ENCODE data around the gene HPS6. TPM values are rescaled to one million over a fixed set of nuclear protein-coding genes. Genes with fewer than 3 reads are reported as not detected.

HPS6 gene
- total RNA-seq, 1 experiment from 2014 or later = 19.5 TPM

DNA sequence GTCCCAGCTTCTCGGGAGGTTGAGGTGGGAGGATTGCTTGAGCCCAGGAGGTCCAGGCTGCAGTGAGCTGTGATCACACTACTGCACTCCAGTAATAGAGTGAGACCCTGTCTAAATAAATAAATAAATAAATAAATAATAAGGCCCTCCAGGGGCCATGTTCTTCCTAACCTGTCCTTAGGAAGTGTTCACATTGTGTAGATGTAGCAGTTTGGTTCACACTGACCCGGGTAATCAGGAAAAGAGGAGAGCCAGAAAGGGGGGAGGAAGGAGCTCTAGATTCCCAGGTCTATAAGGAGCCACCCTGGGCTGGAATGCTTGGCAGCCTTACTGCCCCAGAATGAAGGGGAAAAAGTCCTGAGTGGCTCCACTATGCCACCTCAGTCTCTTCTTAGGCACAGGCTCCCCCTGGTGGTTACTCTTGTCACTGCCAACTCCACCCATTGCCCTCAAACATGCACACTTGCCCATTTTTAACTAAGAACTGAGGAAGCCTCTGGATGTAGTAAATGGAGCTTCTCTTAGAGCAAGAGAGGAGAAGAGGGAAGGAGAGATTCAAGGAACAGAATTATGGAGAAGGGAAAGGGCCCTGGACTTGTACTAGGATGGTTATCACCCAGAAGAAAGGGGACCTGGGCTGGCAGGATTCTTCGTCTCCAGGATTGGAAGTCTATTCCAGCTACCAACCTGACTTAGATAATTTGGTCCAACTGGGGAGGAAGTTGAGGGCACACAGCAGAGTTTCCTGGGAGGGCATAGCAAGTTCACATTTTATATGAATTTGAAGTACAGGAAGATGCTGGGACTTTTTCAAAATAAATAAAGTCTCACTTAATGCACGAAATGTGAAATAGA, 7.8 kb downstream of the HPS6 start:
- Histone ChIP-seq H3K27me3 (replicated peaks; ENCODE audit: control insufficient read depth, insufficient read depth, low read length) (no peaks in the 10 kb centered on the region), H3K9me3 (no peaks in the 10 kb centered on the region), H3K4me3 (ENCODE audit: low read depth, low read length) (no peak overlapping the region), H3K4me1 (no peaks in the 10 kb centered on the region), H3K36me3 (ENCODE audit: control insufficient read depth, insufficient read depth, low read length) (no peaks in the 10 kb centered on the region)
- TF ChIP-seq, protein P1, sequence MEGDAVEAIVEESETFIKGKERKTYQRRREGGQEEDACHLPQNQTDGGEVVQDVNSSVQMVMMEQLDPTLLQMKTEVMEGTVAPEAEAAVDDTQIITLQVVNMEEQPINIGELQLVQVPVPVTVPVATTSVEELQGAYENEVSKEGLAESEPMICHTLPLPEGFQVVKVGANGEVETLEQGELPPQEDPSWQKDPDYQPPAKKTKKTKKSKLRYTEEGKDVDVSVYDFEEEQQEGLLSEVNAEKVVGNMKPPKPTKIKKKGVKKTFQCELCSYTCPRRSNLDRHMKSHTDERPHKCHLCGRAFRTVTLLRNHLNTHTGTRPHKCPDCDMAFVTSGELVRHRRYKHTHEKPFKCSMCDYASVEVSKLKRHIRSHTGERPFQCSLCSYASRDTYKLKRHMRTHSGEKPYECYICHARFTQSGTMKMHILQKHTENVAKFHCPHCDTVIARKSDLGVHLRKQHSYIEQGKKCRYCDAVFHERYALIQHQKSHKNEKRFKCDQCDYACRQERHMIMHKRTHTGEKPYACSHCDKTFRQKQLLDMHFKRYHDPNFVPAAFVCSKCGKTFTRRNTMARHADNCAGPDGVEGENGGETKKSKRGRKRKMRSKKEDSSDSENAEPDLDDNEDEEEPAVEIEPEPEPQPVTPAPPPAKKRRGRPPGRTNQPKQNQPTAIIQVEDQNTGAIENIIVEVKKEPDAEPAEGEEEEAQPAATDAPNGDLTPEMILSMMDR (IDR thresholded peaks at IDR 0.05; ENCODE audit: insufficient read depth in 1 of 2, low read depth in 1 of 2, low read length in 1 of 2, severe bottlenecking in 1 of 2, unreplicated experiment in 1 of 2) = peak; percentile 95
- POLR2A ChIA-PET = no interaction called here
- Mint-ChIP-seq H3K4me1 (ENCODE audit: low read depth, unreplicated experiment) (no peaks in the 10 kb centered on the region), H3K9me3 (ENCODE audit: unreplicated experiment) (no peaks in the 10 kb centered on the region), H3K27me3 (ENCODE audit: insufficient read depth, unreplicated experiment) (no peaks in the 10 kb centered on the region), H3K27ac (ENCODE audit: unreplicated experiment) (no peak overlapping the region), H3K4me3 (ENCODE audit: unreplicated experiment) (no peak overlapping the region), H3K36me3 (ENCODE audit: insufficient read depth, unreplicated experiment) (no peaks in the 10 kb centered on the region)
- no TSS peak for BruUV-seq (replicated peaks)
- peak; percentile 81 to 85 for DNase-seq
- intact Hi-C loops (cut with micrococcal nuclease; ENCODE audit: unreplicated experiment) = loop anchor here (1.0 to 2.0 kb wide), 4 partner anchors 64 to 470 kb away; no protein-coding TSS in a partner anchor
- CTCF ChIA-PET = interaction anchor here (0.5 to 1.6 kb wide), 10 partner anchors 8 to 360 kb away, joined by 3 to 17 read pairs (median 4); partner anchors contain the start of gene ARMH3

DNA sequence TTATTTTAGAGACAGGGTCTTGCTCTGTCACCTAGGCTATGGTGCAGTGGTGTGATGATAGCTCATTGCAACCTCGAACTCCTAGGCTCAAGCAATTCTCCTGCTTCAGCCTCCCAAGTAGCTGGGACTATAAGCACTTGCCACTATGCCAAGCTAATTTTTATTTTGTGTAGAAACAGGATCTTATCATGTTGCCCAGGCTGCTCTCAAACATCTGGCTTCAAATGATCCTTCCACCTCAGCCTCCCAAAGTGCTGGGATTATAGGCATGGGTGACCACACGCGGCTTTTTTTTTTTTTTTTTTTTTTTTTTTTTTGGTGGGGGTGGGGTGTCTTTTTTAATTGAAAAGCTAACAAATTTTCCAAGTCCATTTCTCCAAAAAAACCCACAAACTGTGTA, 18.4 kb downstream of the HPS6 start:
- CTCF ChIA-PET = interaction anchor here (0.6 to 1.1 kb wide), 3 partner anchors 14 to 891 kb away, joined by 3 to 4 read pairs (median 3); no protein-coding TSS in a partner anchor
- Mint-ChIP-seq H3K4me3 (ENCODE audit: unreplicated experiment) (no peak overlapping the region), H3K27ac (ENCODE audit: unreplicated experiment) (no peak overlapping the region), H3K9me3 (ENCODE audit: unreplicated experiment) (no peaks in the 10 kb centered on the region), H3K4me1 (ENCODE audit: low read depth, unreplicated experiment) (no peaks in the 10 kb centered on the region), H3K27me3 (ENCODE audit: insufficient read depth, unreplicated experiment) (no peaks in the 10 kb centered on the region), H3K36me3 (ENCODE audit: insufficient read depth, unreplicated experiment) (no peaks in the 10 kb centered on the region)
- Histone ChIP-seq H3K4me1 (no peaks in the 10 kb centered on the region), H3K36me3 (ENCODE audit: control insufficient read depth, insufficient read depth, low read length) (no peaks in the 10 kb centered on the region), H3K4me3 (ENCODE audit: low read depth, low read length) (no peak overlapping the region), H3K27me3 (replicated peaks; ENCODE audit: control insufficient read depth, insufficient read depth, low read length) (no peaks in the 10 kb centered on the region), H3K9me3 (no peaks in the 10 kb centered on the region)
- POLR2A ChIA-PET = no interaction called here
- no TSS peak for BruUV-seq (replicated peaks)
- no peak for DNase-seq
- TF ChIP-seq, protein P1 (IDR thresholded peaks at IDR 0.05; ENCODE audit: insufficient read depth in 1 of 2, low read depth in 1 of 2, low read length in 1 of 2, severe bottlenecking in 1 of 2, unreplicated experiment in 1 of 2) = no peak
- intact Hi-C loops (cut with micrococcal nuclease; ENCODE audit: unreplicated experiment) = no loop called here

DNA sequence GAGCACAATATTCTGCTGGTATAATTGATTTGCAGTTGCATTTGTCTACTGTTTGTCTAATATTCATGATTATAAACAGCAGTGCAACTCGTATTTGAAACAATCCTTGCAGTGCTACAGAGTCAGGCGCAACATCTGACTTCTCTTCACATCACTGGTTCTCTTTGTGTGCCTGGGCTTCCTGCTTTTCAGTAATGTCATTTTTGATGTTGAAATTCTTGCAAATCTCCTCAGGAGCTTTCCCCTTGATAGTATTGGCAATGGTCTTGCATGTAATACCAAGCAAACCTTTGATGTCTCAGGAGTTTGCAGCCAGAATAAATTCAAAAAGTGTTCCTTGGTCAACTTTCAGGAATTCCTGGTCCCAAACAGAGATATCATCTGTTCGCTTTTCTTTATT, 20.2 kb downstream of the HPS6 start:
- Histone ChIP-seq H3K9me3 (no peaks in the 10 kb centered on the region), H3K4me1 (no peaks in the 10 kb centered on the region), H3K36me3 (ENCODE audit: control insufficient read depth, insufficient read depth, low read length) (no peaks in the 10 kb centered on the region), H3K27me3 (replicated peaks; ENCODE audit: control insufficient read depth, insufficient read depth, low read length) (no peaks in the 10 kb centered on the region), H3K4me3 (ENCODE audit: low read depth, low read length) (no peak overlapping the region)
- ChIA-PET POLR2A (no interaction called here), CTCF (interaction anchor here (1.6 kb wide), 1 partner anchor 16 kb away, joined by 5 read pairs; no protein-coding TSS in a partner anchor)
- no peaks in the 10 kb centered on the region for H3K36me3 Mint-ChIP-seq (ENCODE audit: insufficient read depth, unreplicated experiment)
- H3K27ac Mint-ChIP-seq (ENCODE audit: unreplicated experiment) = no peak overlapping the region
- intact Hi-C loops (cut with micrococcal nuclease; ENCODE audit: unreplicated experiment) = no loop called here
- TF ChIP-seq, protein P1 (IDR thresholded peaks at IDR 0.05; ENCODE audit: insufficient read depth in 1 of 2, low read depth in 1 of 2, low read length in 1 of 2, severe bottlenecking in 1 of 2, unreplicated experiment in 1 of 2) = no peak
- no peaks in the 10 kb centered on the region for H3K9me3 Mint-ChIP-seq (ENCODE audit: unreplicated experiment)
- BruUV-seq (replicated peaks) = no TSS peak
- no peaks in the 10 kb centered on the region for H3K27me3 Mint-ChIP-seq (ENCODE audit: insufficient read depth, unreplicated experiment)
- no peaks in the 10 kb centered on the region for H3K4me1 Mint-ChIP-seq (ENCODE audit: low read depth, unreplicated experiment)
- no peak overlapping the region for H3K4me3 Mint-ChIP-seq (ENCODE audit: unreplicated experiment)
- DNase-seq = no peak

All from Caco-2 (cell line).